ENCODE measurements around the gene ICA1.
"Not testable (repeated sequence)": the region's sequence is repeated elsewhere in the genome, so short reads cannot be mapped to it uniquely, and the experiment has no call there.

Gene ICA1

DNA sequence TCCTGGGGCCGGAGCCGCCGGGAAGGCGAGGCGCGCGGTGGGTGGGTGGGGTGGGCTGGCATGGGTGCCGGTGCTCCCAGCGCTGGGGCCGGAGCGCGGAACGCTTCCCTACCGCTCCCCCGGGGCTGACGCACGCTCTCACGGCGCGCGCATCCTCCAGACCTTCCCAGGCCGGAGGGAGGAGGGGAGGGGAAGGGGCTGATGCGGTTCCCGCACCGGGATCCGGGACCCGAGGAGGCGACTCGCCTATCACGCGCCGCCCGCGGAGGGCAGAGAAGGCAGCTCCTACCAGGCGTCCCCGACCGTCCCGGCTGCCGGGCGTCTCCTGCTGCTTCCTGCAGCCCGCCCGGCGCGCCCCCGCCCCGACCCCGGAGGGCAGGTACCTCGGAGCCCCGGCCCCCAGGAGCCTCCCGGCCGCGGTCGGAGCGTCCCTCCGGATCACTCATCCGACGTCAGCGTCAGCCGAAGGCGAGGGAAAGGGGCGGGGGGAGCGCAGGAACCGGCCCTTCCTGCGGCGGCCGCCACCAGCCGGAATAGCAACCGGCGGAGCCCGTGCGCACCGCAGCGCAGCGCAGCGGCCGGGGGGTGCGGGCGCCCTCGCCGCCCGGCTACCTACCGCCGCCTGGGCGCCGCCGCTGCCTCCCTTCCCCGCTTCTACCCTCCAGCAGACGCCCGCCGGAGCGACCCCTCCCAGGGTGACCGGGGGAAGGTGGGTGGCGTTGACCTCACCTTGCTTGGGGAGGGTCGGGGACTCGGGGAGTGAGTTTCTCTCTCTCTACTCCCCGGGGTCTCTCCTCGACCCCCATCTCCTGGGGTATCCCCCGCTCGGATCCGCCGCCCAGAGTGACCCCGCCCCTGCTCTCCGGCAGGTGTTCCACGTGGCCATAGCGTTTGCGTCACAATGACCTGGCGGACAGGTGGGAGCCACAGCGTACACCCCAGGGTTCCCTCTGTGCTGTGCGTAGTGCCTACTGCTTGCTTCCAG is at the start of gene ICA1:
ICA1 (minus strand) TSS at position 457 of the 985 bp plus-strand sequence. CDS start 26,241 bp downstream, outside the sequence.
- DNase-seq = no peak

- no peak for DNase-seq
Measured at GRCh38 chr7:8310876-8311275, 48.9 kb upstream of the ICA1 start.

- DNase-seq = no peak
Measured at GRCh38 chr7:8305625-8306388, 43.8 kb upstream of the ICA1 start.

- DNase-seq = no peak
Measured at GRCh38 chr7:8305104-8305503, 43.1 kb upstream of the ICA1 start.

- no peak for DNase-seq
Measured at GRCh38 chr7:8303904-8304528, 42.0 kb upstream of the ICA1 start.

DNA sequence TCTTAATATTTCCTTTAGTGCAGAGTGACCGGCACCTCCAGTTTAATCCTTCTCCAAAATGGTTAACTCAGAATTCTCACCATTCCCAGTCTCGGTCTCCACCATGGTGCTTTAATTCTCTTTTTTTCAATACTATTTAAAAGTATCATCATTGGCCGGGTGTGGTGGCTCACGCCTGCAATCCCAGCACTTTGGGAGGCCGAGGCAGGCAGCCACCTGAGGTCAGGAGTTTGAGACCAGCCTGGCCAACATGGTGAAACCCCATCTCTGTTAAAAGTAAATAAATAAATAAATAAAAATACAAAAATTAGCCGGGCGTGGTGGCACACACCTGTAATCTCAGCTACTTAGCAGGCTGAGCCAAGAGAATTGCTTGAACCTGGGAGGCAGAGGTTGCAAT is 35.1 kb upstream of the ICA1 start:
- not testable (repeated sequence) for DNase-seq

DNA sequence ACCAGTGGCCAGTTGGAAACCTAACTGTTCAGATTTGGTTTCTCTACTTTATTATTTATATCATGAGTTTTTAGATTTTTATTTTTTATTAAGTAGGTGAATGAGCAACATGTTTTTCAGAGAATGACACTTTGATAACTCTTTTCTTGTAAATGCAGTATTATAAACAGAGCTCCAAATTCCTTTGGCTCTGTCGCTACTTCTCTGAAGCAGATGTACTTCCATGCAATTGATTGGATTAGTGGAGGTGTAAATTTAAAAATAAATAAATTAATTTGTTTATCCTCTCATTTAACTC is 34.3 kb upstream of the ICA1 start:
- DNase-seq = no peak

- peak; percentile 42 for DNase-seq
Measured at GRCh38 chr7:8295638-8296361, 33.8 kb upstream of the ICA1 start.

DNA sequence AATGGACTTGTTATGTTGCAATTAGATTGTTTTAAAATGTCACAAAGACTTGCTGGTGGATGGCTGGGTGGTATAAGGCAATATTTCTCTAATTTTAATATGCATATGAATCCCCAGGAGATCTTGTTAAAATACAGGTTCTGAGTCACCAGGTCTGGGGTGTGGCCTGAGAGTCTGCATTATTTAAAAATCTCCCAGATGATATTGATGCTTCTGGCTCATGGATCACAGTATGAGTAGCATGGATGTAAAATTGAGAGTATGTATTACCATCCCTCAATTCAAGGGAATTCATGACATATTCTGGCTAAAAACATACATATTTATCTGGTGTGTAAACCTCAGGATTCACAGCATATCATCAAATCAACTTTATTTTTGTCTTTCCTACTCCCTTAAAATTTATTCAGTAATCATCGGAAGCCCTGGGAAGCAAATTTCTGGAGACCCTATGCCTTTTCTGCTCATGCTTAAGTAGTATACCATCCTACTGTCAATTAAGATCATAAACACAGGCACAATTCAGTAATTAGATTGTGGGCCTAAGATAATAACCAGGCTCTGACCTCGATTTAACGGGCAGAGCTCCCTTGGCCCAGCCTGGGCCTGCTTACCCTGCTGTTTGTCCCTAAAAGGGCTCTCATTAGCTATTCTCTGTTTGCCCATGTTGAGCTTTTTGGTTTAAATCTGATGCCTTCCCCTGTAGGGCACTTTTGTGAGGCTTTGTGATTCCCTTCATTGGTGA is 29.6 kb upstream of the ICA1 start:
- DNase-seq = no peak

DNA sequence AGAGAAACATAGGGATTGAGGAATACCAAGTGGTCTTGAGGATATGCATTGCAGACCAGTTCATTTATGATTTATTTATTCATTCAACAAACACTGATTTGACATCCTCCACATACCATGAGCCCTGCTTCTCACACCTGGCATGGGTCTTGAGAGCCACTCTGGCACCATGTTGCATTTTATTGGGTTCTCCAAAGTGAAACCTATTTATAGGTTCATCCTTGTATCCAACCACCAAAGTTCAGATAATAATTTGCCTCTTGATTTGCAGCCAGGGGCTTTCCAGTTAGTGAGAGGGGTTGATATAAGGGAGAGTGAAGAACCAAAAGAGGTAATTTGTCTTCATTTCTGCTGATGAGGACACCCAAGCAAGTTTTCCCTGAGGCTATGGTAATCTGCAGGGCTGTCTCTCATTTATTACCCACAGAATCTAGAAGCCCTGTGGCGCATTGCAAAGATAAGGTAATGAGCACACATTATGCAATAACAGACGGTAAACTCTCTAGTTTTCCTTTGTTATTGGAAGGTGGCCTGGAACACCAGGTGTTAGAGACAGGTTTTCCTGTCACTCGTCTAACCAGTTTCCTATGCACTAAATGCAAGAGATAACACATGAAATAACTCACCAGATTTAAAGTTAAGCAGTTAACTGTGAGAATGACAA is 28.8 kb upstream of the ICA1 start:
- no peak for DNase-seq

DNA sequence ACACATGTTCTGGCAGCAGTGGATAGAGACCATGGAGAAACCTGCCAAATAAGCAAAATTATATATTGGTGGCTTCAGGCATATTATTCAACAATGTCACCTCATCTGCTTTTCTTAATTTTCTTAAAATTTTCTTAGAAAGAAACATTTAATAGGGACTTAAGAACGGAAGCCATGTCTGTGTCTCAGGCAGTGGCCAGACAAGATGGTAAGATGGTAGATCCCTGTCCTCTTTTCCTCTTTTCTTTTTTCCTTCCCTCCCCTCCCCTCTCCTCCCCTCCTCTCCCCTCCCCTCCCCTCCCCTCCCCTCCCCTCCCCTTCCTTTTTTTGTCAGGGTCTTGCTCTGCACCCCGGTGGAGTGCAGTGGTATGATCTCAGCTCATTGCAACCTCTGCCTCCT is 24.2 kb upstream of the ICA1 start:
- DNase-seq = no peak

DNA sequence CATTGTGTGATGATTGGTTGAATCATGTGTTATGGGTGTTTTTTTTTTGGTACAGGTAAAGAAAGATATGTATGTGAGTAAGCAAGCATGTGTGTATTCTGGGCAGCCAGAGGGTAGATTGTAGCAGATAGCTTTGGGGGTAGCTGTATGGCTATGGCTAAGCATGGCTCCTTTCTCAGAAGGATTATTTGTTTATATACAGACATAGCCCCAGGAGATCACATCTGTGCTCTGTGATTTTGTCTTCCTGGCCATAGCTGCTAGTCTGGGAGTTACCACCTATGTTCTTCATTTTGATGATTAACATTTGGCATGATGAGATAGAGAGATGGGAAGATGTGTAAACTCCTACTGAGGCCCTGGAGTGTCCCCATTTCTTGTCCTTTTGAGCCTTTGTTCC is 23.2 kb upstream of the ICA1 start:
- no peak for DNase-seq

DNA sequence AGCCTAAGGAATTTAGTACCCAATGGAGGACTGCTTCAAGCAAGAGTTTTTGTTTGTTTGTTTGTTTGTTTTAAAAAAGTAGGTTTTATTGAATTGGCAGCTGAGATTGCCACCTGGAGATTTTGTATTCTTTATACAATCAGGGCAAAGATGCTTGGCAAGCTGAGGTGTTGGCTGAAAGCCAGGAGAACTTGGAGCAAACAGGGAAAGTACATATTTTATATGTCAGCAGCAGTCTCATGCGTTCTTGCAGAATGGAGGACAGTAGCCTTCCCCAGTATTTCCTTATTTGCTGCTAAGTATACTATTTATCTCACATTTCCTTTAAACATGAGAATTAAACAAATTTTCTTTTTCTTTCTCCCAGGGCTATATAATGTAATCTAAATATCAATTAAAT is 22.6 kb upstream of the ICA1 start:
- no peak for DNase-seq

DNA sequence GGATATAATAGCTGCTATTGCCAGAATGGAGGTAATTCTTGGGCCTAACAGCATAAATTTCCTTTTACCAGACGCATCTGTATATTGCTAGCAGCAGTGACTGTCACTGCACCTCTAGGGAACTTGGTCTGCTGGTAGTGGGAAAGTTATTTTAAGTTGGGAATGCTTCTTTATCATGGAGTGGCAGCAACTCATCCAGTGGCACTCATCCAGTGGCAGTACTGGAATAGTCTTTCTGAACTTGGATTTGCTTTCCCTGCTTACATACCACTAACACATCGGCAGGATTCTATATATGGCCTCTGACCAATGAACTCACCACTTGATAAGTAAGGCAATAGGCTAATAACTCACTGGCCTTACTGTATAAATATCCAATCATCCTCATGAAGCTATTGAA is 22.0 kb upstream of the ICA1 start:
- no peak for DNase-seq

- no peak for DNase-seq
Measured at GRCh38 chr7:8282871-8283270, 20.9 kb upstream of the ICA1 start.

DNA sequence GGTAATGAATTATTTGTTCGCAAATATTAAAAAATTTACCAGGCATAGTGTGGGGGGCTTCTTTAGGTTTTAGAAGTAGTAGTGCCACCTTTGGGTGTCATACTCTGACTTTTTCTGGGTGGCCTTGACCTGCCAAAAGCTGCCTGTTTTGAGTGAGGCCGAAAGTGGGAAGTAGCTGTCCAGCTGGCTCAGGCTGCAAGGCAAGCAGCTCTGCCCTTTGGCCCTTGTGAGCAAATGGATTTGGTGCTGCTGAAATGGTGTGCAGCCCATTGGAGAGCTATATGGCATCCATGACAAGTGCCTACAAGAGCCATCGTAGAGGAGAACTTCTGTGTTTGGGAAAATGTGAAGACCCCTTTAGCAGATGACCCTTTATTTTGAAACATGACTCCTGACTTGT is 20.2 kb upstream of the ICA1 start:
- no peak for DNase-seq

- DNase-seq = no peak
Measured at GRCh38 chr7:8278183-8278582, 16.2 kb upstream of the ICA1 start.

GRCh38 chr7:8277394-8277982 is 15.5 kb upstream of the ICA1 start:
- DNase-seq = no peak

DNA sequence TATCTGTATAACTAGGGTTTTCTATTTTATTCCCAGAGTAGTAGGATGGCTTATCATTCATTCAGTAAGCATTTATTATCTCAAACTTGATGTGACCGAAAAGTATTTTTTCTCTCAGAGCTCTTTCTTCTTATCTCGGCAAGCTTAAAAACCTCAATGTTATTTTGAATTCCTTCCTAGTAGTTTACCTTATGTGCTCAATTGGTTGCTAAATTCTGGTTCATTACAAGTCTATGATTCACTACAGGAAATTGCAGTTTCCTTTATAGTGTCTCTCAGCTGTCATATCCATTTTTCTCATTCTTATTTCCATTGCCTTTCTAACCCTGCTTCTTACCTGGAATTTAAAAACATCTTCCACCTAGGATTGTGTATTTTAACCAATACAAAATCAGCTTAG is 12.6 kb upstream of the ICA1 start:
- DNase-seq = no peak

GRCh38 chr7:8271960-8272359 is 10.0 kb upstream of the ICA1 start:
- DNase-seq = no peak

DNA sequence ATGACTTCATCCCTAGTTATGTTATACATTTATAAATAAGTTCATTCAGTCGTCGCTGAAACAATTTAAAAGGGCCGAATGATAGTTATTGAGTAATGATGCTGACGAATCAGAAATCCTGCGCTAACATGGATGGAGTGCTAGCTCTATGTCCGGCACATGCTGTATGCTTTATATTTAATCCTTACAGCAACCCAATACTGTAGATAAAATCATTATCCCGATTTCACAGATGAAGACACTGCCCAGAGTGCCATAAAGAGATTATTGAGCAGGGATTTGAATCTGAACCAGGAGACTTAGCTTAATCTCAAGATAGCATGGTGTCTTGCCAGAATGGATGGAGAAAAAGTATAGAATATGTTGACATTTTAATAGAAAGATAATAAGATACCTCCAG is 1.1 kb upstream of the ICA1 start:
- DNase-seq = no peak

Data from stimulated activated CD4-positive, alpha-beta T cell treated with anti-CD3 and anti-CD28 coated beads, Interleukin-4, amount 100 ng/mL, for 24 hours (primary cell).